Lower leg skin (tissue), 4 donors: ENCODE data around the gene SOX6. TPM values are rescaled to one million over a fixed set of nuclear protein-coding genes. Genes with fewer than 3 reads are reported as not detected.
A peak's percentile ranks its signal among the peaks of the same experiment; 100 is the strongest.

Experiments used
- DNase-seq, 2 donors: peaks; one replicate each; pipeline ENCODE4 v3.0.0-alpha.2; 2019; ENCODE audit warnings: low spot score in 2 of 2
- H3K4me3 ChIP-seq: fragments of 200-600 bp; sonication (generic); 2 replicates; pipeline ENCODE4 v1.5.1; 2017; ENCODE audit warnings: mild to moderate bottlenecking, low read depth; ENCODE audit not compliant: poor library complexity, severe bottlenecking
- CTCF ChIP-seq, 3 donors: fragments of 450-650 bp; IDR thresholded peaks; one replicate each; pipeline ENCODE4 v1.5.1; 2016; ENCODE audit warnings: antibody characterized with exemption in 3 of 3, mild to moderate bottlenecking in 3 of 3, moderate library complexity in 2 of 3
- POLR2A ChIP-seq, 2 donors: fragments of 450-650 bp; IDR thresholded peaks; one replicate each; pipeline ENCODE4 v1.6.1; 2016 to 2017; ENCODE audit warnings: antibody characterized with exemption in 2 of 2, mild to moderate bottlenecking in 1 of 2, moderate library complexity in 1 of 2
- WGBS, 2 donors: methylation state at CpG; one replicate each; pipeline ENCODE4 v1.1.5; 2018; 5-methylcytosine and 5-hydroxymethylcytosine counted together
- intact Hi-C: fragments of 100-400 bp; cut with DNase I; formaldehyde crosslinking; loops from one replicate; pipeline ENCODE4 v1.15.0; 2023; ENCODE audit warnings: low total_unique reads
- total RNA-seq, 4 donors: library from RNA; depleted of rRNA; stranded (reverse); fragments of >200 nt; gene quantifications; one replicate each; pipeline ENCODE4 v1.1.0, GENCODE V29; 2016

Gene SOX6
- total RNA-seq, 4 donors from 2014 or later = 11.2 to 31.8 (median 11.6) TPM

GRCh38 chr11:15930442-15931025, 425.8 kb downstream of the SOX6 start:
- H3K4me3 ChIP-seq = no peak overlapping the region
- intact Hi-C loops = no loop called here
- 59 to 72% methylated on average over 6 of the region's 6 CpGs for WGBS, 2 donors
- TF ChIP-seq POLR2A (IDR thresholded peaks at IDR 0.05) (no peak), CTCF (IDR thresholded peaks at IDR 0.05) (no peak)
- DNase-seq = peak in 1 of 2 donors; percentile 78

- peak in 1 of 2 donors; percentile 65 for DNase-seq
Observed at GRCh38 chr11:15929371-15929901, 426.9 kb downstream of the SOX6 start.

GRCh38 chr11:15927864-15928217, 428.5 kb downstream of the SOX6 start:
- no peak for DNase-seq
- H3K4me3 ChIP-seq = no peak overlapping the region
- TF ChIP-seq CTCF (IDR thresholded peaks at IDR 0.05) (no peak), POLR2A (IDR thresholded peaks at IDR 0.05) (no peak)
- intact Hi-C loops = no loop called here

More at GRCh38 chr11:15929371-15929901, 426.9 kb downstream of the SOX6 start:
- no peak for TF ChIP-seq POLR2A (IDR thresholded peaks at IDR 0.05)
- TF ChIP-seq CTCF (IDR thresholded peaks at IDR 0.05) = no peak
- intact Hi-C loops = no loop called here
- no peak overlapping the region for H3K4me3 ChIP-seq
- WGBS, 2 donors = 48 to 55% methylated on average over 3 of the region's 3 CpGs

DNA sequence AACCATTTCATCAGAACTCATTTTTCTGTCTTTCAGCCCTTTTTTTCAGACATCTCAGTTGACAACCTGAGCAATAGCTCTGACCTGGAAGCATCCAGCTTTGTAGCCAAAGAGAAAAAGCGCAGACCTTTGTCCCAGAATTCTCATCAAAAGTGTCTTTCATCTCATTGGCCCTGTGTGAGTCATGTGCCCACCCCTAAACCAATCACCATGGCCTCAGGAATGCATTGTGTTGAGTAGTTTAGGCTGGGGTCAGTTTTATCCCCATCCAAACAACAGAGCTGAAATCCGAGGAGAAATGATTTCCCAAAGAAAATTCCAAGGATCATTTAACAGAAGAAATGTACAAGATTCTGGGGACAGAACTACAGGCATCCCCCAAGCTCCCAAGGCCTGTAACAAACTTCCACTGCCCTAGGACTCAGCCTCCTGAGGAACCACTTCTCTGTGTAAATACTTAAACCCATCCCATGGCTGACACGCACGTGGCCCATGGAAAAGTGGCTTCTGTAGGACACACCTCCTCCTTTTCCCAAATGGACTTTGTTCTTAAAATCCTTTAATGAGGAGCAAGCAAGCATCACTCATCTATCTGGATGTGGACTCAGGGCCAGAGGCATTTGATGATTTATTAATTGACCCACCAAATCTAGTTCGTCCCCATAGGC, 429.0 kb downstream of the SOX6 start:
- TF ChIP-seq POLR2A (IDR thresholded peaks at IDR 0.05) = no peak
- no peak for TF ChIP-seq CTCF (IDR thresholded peaks at IDR 0.05)
- intact Hi-C loops = no loop called here
- no peak overlapping the region for H3K4me3 ChIP-seq
- WGBS, 2 donors = 65 to 69% methylated on average over 5 of the region's 5 CpGs
- peak in 1 of 2 donors; percentile 26 for DNase-seq

DNA sequence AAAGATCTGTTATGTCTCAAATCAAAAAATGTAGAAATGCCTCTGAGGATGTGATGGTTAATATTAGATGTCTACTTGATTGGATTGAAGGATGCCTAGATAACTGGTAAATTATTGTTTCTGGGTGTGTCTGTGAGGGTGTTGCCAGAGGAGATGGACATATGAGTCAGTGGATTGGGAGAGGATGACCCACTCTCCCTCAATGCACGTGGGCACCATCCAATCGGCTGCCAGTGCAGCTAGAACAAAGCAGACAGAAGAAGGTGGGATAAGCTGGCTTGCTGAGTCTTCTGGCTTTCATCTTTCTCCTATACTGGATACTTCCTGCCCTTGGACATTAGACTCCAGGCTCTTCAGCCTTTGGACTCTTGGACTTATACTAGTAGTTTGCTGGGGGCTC, 430.3 kb downstream of the SOX6 start:
- TF ChIP-seq POLR2A (IDR thresholded peaks at IDR 0.05) = no peak
- TF ChIP-seq CTCF (IDR thresholded peaks at IDR 0.05) = no peak
- H3K4me3 ChIP-seq = no peak overlapping the region
- WGBS, 2 donors = 70 to 74% methylated on average over 2 of the region's 2 CpGs
- intact Hi-C loops = no loop called here
- peak in 1 of 2 donors; percentile 48 for DNase-seq
